Suppressor macrophage treated with lipopolysaccharide for 4 hours (primary cell): Measurements from ENCODE around the gene SAE1.

Experiments used
- DNase-seq: peaks from one replicate; pipeline ENCODE4 v3.0.0-alpha.2; 2020

SAE1 gene

GRCh38 chr19:47221890-47222289 lies 91.3 kb downstream of the SAE1 start:
- DNase-seq, result no peak

GRCh38 chr19:47225746-47226425 lies 95.3 kb downstream of the SAE1 start:
- DNase-seq, result peak; percentile 94

GRCh38 chr19:47226426-47227351 lies 96.1 kb downstream of the SAE1 start:
- peak; percentile 88 for DNase-seq

DNA sequence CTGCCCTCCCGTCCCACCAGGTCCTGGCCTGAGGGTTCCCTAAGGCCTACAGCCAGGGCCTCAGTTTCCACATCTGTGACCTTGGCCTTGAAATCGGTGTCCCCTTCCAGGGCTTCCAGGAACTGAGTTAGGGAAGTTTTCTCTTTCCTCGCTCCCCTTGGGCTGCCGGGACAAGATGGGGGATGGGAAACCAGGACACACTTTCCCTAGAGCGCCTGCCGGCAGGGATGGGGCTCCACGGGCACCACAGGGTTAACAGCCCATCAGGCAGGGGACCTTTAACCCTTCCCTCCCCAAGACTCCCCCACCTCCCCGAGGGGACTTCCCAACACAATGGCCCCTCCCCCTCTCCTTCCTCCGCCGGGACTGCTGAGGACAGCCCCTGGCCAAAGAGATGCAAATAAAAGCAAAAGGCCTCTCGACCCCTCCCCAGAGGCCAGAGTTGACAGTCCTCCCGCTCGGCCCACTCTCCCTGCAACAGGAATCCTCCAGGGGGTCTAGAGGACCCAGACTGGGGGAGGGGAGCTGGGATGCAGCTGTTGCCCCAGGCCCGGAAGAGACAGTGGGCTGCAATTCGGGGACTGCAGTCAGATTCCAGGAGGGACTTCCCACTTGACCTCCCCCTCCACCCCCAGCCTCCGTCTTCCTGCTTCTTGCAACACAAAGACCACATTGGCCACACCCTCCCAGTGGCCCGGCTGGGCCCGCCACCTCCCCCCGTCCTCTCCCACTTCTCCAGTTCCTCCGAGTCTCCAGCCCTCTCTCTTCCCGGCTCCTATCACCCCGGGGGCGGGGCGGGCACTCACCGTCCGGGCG lies 96.9 kb downstream of the SAE1 start:
- DNase-seq, result peak; percentile 95

DNA sequence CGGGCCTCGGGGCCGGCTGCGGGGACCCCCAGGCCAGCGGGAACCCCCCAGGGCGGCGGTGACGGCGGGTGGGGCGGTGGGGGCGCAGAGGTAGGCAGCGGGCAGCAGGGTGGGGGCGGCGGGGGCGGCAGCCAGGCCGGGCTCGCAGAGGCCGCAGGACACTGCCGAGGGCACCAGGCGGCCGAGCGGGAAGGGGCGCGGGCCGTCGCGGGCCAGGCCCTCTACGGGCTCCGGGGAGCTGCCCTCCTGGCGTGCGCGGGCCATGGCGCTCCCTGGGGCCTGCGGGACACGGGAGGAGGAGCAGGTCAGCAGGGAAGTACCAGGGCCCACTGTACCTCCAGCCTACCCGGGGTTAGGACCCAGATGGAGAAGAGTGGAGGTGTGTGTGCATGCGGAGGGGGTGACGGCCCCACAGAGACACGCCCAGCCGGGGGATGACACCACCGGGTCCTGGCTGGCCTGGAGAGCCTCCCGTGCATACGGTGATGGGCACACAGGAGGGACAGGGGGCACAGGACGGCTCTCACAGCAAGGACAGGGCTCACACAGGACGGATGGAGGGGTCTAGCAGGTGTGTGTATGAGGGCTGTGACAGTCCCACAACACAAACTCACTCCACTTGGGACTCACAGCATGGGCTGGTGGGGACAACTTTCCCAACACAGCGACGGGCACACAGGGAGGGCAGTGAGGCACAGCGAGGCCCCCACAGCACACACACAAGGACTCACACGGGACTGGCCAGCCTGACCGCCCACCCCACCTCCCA lies 97.7 kb downstream of the SAE1 start:
- peak; percentile 32 for DNase-seq

GRCh38 chr19:47228937-47229675 lies 98.5 kb downstream of the SAE1 start:
- DNase-seq, result peak; percentile 23

- no peak for DNase-seq
These were observed 99.0 kb downstream of the SAE1 start for GRCh38 chr19:47229676-47230053.

DNA sequence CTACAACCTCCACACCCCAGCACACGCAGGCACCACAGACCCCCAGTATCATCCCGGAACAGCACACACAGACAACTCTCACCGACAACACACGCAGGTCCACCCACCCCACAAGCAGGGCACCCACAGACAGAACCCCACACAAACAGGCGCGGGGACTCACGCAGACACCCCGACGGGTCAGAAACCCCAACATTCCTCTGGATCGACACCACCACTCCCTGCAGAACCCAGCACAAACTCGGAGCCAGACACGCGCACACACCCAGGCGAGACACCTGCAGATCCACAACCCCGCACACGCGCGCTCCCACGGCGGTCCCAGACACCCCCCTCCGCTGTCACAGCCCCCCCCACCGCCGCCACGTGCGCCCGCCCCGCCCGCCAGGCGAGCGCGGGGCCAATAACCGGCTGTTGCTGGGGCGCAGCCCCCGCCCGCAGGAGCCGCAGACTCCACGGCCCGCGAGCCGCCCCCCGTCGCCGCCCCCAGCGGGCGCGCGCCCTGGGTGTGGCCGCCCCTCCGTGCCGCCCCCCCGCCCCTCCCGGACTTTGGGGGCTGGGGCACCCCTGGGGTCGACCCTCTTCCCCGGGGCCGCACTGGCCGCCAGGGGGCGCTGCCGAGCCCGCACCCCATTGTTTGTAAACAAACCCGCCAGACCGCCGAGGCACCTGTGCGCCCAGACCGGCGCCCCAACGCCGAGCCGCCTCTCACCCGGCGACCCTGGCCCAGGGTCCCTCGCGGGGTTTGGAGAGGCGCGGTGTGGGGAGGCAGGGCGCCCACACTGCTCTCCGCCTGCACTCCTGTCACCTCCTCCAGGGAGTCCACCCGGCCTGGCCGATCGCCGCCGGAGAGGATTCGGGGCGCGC lies 99.7 kb downstream of the SAE1 start:
- DNase-seq, result peak; percentile 50

- DNase-seq, result no peak
These were observed 100.2 kb downstream of the SAE1 start, which contains the start of gene BBC3 for GRCh38 chr19:47230921-47231214. Gene BBC3, minus strand, starts transcription at chr19:47231199. Its CDS starts 2,768 bp downstream, at chr19:47228431.

DNA sequence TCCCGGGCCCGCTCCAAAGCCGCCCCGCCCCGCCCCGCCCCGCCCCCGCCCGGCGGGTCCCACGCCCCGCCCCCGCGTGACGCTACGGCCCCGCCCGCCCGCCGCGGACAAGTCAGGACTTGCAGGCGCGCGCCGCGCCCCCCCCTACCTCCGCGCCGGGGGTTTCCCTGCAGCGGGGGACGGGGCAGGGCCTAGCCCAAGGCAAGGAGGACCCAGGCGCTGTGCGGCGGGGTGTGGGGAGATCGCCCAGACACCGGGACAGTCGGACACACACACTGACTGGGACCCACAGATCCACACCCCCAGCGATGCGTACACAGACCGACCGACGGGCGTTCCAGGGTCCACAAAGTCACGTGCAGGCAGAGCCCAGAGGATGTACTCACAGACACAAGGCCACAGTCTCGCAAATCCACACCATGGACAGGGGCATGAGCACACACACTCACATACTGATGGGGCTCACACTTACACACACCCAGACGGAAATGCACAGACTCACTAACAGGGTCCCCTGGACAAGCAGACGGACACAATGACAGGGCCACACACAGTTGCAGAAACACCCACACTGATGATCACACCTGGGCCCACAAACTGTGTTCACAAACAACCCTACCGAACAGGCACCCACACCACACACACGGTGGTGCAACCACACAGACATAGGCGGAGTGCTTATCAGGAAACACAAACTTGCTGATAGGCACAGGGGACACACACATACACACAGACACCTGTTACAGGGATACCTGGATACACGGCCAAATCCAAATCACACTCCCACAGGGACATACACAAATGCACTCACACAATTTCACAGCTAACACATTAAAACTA lies 100.8 kb downstream of the SAE1 start:
- peak; percentile 91 for DNase-seq

DNA sequence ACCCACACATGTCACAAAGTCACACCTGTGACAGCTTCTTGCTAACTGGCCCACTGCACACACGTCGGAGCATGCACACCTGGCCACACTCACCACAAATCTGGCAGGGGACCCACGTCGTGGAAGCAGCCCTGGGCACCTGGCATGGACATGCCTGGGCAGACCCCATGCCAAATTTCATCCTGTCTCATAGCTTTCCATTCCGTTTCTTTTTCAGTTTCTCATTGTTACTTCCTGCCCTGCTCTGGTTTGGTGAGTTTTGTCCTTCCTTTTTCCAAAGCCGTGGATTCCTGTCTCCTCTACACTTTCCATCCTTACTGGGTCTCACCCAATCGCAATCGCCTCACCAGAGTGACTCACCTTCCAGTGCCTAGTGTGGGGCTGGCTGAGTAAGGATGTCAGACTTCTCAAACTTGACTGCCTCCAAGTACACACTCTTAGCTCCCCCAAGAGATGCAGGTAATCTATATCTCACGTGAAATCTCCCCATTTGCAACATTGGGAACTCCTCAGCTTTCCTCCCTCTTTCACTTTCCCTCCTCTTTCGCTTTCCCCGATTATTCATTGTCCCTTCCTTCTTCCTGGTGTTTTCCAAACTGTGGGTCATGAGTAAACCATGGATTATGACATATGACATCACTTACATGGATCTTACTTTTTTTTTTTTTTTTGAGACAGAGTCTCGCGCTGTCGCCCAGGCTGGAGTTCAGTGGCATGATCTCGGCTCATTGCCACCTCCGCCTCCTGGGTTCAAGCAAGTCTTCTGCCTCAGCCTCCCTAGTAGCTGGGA lies 102.0 kb downstream of the SAE1 start:
- peak; percentile 88 for DNase-seq

GRCh38 chr19:47236072-47236675 lies 105.5 kb downstream of the SAE1 start:
- no peak for DNase-seq

- no peak for DNase-seq
These were observed 108.5 kb downstream of the SAE1 start for GRCh38 chr19:47239152-47239551.

DNA sequence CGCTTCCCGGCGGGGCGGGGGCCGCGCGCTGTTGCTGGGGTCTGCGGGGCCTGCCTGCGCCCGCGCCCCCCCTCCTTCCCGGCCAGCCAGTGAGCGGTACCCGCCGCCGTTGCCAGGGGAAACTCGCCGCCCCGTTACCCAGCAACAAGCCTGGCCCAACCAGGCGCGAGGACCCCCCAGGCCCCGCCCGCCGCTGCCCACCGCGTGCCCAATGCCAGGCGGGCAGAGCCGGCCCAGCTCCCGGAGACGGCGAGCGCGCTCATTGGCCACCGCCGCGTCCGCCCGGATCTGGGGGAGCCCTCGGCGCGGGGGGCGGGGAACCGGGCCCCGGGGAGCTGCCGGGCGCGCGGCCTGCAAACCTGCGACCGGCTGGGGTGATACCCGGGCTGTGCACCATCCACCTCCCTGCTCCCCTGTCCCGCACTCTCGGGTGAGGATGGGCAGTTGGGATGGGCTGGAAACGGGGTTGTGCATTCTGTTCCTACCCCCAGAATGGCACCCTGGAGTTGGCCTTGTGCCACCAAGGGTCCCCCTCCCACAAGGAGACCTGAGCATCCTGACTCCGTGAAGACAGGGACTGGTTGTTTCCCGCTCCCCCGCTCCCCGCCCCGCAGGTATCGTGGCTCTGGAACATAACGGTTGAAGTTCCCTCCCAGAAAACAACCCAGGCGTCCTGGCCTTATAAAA lies 109.1 kb downstream of the SAE1 start:
- DNase-seq, result no peak

DNA sequence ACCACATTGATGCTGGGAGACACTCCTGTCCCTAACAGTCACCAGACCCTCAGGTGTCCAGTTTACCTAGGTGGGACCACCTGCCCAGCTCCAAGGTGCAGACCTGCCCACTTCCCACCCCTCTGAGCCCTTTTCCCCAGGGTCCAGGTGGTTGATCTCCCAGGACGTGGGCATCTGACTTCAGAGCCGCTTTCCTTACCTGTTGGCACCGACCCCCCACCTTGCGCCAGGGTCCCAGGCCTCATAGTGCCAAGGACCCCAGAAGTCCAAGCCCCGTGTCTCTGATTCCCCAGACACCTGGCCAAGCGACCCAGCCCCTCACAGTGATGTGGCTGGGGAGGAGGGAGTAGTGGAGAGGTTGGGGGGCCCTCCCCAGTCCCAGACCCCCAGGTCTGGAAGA lies 109.9 kb downstream of the SAE1 start:
- no peak for DNase-seq

DNA sequence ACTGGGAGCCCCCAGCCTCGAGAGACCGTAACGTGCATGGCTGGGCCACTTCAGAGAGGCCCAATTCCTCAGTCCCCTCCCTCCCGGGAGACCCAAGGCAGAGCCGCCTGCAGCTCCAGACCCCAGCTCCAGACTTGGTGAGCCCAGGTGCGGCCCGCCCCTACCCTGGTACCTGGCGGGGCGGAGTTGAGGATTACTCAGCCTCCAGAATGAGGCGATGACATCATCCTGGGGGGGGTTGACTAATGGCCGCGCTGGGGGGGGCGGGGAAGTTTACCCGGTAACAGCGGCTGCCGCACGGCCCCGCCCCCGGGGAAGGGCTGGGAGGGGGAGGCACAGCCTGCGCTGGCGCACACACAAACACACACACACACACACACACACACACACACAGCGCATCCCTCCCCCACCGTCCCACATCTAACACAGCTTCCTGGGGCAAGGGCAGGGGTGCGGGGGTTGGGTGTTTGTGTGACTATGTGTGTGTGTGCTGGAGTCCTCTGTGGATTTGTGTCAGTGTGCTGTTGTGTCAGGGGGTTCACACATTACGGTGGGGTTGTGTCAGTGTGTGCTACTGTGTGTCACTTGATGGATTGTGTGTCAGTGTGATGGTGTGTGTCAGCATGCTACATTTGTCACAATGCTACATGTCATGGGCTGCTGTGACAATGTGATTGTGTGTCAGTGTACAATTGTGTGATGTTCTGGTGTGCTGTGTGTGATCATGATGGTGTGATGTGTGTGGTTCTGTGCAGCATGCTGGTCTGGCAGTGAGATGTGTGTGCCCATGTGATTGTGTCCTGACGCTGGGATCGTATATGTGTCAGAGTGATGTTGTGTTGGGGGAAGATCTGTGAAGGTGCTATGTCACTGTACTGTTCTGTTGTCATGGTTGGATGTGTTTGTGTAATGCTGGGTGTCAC lies 110.6 kb downstream of the SAE1 start:
- DNase-seq, result peak; percentile 62
